HG03571 (cell line): ENCODE data around the gene ATP2A2.
"Not testable (repeated sequence)": the region's sequence is repeated elsewhere in the genome, so short reads cannot be mapped to it uniquely, and the experiment has no call there.

Experiments used
- ATAC-seq: cut with Tn5 transposase; IDR thresholded peaks from one replicate; pipeline ENCODE4 v1.9.1; 2021; ENCODE audit not compliant: unreplicated experiment

The ATP2A2 gene

GRCh38 chr12:110365489-110366320 lies 84.7 kb downstream of the ATP2A2 start:
- no peak for ATAC-seq

- no peak for ATAC-seq
These were observed 85.5 kb downstream of the ATP2A2 start for GRCh38 chr12:110366321-110367142.

- ATAC-seq, result no peak
These were observed 86.3 kb downstream of the ATP2A2 start for GRCh38 chr12:110367181-110367864.

DNA sequence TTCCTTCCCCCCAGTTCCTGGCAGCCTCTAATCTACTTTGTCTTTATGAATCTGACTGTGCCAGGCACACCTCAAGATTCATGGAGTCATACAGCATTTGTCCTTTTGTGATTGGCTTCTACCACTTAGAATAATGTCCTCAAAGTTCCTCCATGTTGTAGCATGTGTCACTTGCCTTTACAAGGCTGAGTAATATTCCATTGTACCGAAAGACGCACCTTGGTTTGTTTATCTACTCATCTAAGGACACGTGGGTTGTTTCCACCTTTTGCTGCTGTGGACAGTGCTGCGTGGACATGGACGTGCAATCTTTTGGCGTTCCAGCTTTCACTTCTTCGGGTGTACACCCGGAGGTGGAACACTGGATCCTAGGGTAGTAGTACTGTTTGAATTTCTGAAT lies 88.9 kb downstream of the ATP2A2 start:
- no peak for ATAC-seq

GRCh38 chr12:110370732-110371231 lies 89.7 kb downstream of the ATP2A2 start:
- no peak for ATAC-seq

GRCh38 chr12:110371408-110372055 lies 90.5 kb downstream of the ATP2A2 start:
- no peak for ATAC-seq

GRCh38 chr12:110372056-110372425 lies 91.0 kb downstream of the ATP2A2 start:
- ATAC-seq, result no peak

DNA sequence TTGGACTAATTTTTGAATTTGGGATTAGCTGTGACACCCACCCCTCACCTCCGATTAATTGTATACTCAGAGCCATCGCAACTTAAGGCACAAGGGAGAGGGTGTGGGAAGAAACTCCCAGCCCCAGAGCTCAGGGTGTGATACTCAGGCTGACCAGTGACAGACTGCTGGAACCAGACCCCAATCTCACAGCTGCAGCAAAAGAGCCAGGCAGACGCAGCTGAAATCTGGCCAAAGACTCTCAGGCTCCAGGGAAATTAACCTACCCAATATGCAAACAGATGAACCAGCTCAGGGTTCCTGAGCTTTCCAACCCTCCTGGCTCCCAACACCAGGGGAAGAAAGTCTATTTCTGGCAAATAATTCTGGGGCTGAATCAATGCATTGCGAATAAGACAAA lies 92.0 kb downstream of the ATP2A2 start:
- ATAC-seq, result no peak

DNA sequence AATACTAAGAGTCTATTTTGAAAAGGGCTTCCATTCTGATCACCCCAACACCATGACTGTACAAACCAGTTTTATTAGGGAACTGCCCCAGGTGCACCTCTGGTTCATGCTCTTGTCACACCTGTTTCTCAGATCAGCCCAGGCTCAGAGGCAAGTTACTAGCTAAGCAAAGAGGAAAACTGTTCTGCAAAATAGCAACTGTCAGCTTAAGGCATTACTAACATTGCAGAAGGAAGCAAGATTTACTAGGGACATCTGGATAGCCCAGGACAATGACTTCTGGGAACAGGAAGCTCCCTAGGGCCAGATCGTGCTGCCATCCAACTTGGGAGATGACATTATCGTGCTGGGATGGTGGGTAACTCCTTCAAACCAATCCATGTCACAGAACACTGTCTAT lies 92.4 kb downstream of the ATP2A2 start:
- ATAC-seq, result no peak

DNA sequence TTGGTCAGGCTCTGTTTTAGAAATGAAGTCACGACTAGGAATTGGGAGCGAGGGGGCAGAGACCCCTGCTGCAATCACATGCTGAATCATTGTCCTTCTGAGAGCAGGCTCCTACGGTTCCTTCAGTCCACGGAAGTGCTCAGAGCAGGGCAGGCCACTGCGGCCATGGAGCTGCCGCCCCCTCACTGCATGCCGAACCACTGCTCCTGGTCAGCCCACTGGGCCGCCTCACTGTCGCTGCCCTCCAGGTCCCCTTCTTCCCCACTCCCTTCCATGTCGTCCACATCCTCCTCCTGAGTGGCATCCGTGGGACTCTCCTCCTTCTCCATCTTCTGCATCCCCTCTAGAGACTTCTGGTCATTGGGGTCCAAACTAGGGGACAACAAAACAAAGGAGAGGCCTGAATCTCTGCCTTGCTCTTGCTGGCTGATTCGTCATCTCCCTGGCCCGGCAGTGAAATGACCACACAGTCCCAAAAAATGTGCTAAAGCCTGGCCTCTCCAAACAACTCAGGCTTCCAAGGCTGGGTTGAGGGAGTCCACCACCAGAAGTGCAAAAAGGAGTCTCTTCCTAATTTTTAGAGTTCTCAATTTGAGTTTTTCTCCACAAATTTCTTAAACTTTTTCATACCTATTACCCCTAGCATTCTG lies 93.0 kb downstream of the ATP2A2 start:
- no peak for ATAC-seq

DNA sequence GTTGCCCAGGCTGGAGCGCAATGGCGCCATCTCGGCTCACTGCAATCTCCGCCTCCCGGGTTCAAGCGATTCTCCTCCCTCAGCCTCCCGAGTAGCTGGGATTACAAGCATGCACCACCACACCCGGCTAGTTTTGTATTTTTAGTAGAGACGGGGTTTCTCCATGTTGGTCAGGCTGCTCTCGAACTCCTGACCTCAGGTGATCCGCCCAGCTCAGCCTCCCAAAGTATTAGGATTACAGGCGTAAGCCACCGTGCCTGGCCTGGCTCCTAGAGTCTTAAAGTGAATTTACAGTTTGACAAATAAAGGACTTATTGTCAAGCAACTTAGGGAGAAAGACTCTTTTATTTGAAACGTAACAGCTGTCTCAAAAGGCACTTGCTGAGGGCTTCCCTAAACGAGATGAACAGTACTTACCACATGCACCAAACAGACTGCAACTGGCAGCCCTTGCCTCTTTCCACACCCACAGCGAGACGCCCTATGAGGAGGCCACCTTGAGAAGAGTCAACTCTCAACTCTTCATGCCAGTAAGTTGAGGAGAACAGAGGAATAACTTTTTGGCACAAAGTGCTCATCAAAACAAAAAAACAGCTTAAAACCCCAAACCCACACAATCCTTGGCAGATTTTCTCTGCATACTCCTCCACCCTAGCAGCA lies 97.2 kb downstream of the ATP2A2 start:
- ATAC-seq, result not testable (repeated sequence)

- ATAC-seq, result no peak
These were observed 98.2 kb downstream of the ATP2A2 start for GRCh38 chr12:110379197-110379596.

- ATAC-seq, result no peak
These were observed 98.6 kb downstream of the ATP2A2 start for GRCh38 chr12:110379631-110380030.

- ATAC-seq, result no peak
These were observed 101.6 kb downstream of the ATP2A2 start for GRCh38 chr12:110382683-110383082.
